Stimulated activated CD4-positive, alpha-beta T cell treated with anti-CD3 and anti-CD28 coated beads, Interleukin-1b, Interleukin-23, amount 100 ng/mL, for 48 hours (primary cell): ENCODE data around the gene PPIL6.
"Not testable (repeated sequence)": the region's sequence is repeated elsewhere in the genome, so short reads cannot be mapped to it uniquely, and the experiment has no call there.

ENCODE experiments used
- DNase-seq: peaks from one replicate; pipeline ENCODE4 v3.0.0-alpha.2; 2020

PPIL6 gene

GRCh38 chr6:109393886-109394281, 46.5 kb downstream of the PPIL6 start:
- DNase-seq, result no peak

GRCh38 chr6:109393157-109393885, 47.1 kb downstream of the PPIL6 start:
- no peak for DNase-seq

GRCh38 chr6:109389650-109390274, 50.7 kb downstream of the PPIL6 start:
- DNase-seq, result no peak

- no peak for DNase-seq
Observed at GRCh38 chr6:109388265-109388664, 52.2 kb downstream of the PPIL6 start.

GRCh38 chr6:109383438-109383940, 56.9 kb downstream of the PPIL6 start:
- no peak for DNase-seq

- DNase-seq, result peak; percentile 91
Observed at GRCh38 chr6:109382576-109383437, 57.6 kb downstream of the PPIL6 start.

- peak; percentile 94 for DNase-seq
Observed at GRCh38 chr6:109381747-109382575, 58.5 kb downstream of the PPIL6 start, which contains the start of gene CD164. Gene CD164 (minus strand): TSS chr6:109382467. CDS start chr6:109382378, 89 bp downstream.

GRCh38 chr6:109381061-109381746, 59.2 kb downstream of the PPIL6 start:
- DNase-seq, result no peak

GRCh38 chr6:109379711-109380110, 60.7 kb downstream of the PPIL6 start:
- no peak for DNase-seq

GRCh38 chr6:109377717-109378116, 62.7 kb downstream of the PPIL6 start:
- DNase-seq, result no peak

- no peak for DNase-seq
Observed at GRCh38 chr6:109374326-109374892, 66.0 kb downstream of the PPIL6 start.

- peak; percentile 77 for DNase-seq
Observed at GRCh38 chr6:109373762-109374161, 66.7 kb downstream of the PPIL6 start.

GRCh38 chr6:109373331-109373730, 67.1 kb downstream of the PPIL6 start:
- DNase-seq, result peak; percentile 34

- DNase-seq, result no peak
Observed at GRCh38 chr6:109372130-109372529, 68.3 kb downstream of the PPIL6 start.

- no peak for DNase-seq
Observed at GRCh38 chr6:109370792-109371191, 69.6 kb downstream of the PPIL6 start.

- no peak for DNase-seq
Observed at GRCh38 chr6:109370336-109370735, 70.1 kb downstream of the PPIL6 start.

- DNase-seq, result no peak
Observed at GRCh38 chr6:109369728-109370127, 70.7 kb downstream of the PPIL6 start.

- not testable (repeated sequence) for DNase-seq
Observed at GRCh38 chr6:109364382-109365078, 75.9 kb downstream of the PPIL6 start.

- DNase-seq, result no peak
Observed at GRCh38 chr6:109363753-109364152, 76.7 kb downstream of the PPIL6 start.

- DNase-seq, result no peak
Observed at GRCh38 chr6:109362102-109362884, 78.1 kb downstream of the PPIL6 start.
